NCI-H128 (cell line): ENCODE results near the gene KLHL22.
"Not testable (repeated sequence)": the region's sequence is repeated elsewhere in the genome, so short reads cannot be mapped to it uniquely, and the experiment has no call there.

Source experiments
- DNase-seq: peaks from one replicate; lab custom pipeline; 2025; ENCODE audit not compliant: unreplicated experiment; lab: John Stamatoyannopoulos, UW

KLHL22 gene

GRCh38 chr22:20504293-20504922 is 8.8 kb upstream of the KLHL22 start:
- DNase-seq: not testable (repeated sequence)

GRCh38 chr22:20503816-20504215 is 8.2 kb upstream of the KLHL22 start:
- DNase-seq: no peak

- DNase-seq: no peak
Observed at GRCh38 chr22:20499769-20500168, 4.2 kb upstream of the KLHL22 start.

GRCh38 chr22:20498913-20499312 is 3.3 kb upstream of the KLHL22 start:
- DNase-seq: no peak

- DNase-seq: no peak
Observed at GRCh38 chr22:20497426-20497825, 1.8 kb upstream of the KLHL22 start.

- DNase-seq: peak; percentile 70
Observed at GRCh38 chr22:20495861-20496681, 476 bp upstream of the KLHL22 start.

GRCh38 chr22:20491346-20491745 is 4.2 kb downstream of the KLHL22 start:
- DNase-seq: no peak

- no peak for DNase-seq
Observed at GRCh38 chr22:20490941-20491307, 4.7 kb downstream of the KLHL22 start.

GRCh38 chr22:20490183-20490940 is 5.2 kb downstream of the KLHL22 start:
- DNase-seq: no peak

GRCh38 chr22:20488946-20489345 is 6.6 kb downstream of the KLHL22 start:
- no peak for DNase-seq

- no peak for DNase-seq
Observed at GRCh38 chr22:20487715-20488114, 7.9 kb downstream of the KLHL22 start.

- DNase-seq: no peak
Observed at GRCh38 chr22:20486229-20486628, 9.4 kb downstream of the KLHL22 start.

GRCh38 chr22:20484948-20485683 is 10.5 kb downstream of the KLHL22 start:
- DNase-seq: no peak

- DNase-seq: no peak
Observed at GRCh38 chr22:20483771-20484170, 11.8 kb downstream of the KLHL22 start.

GRCh38 chr22:20483143-20483506 is 12.5 kb downstream of the KLHL22 start:
- not testable (repeated sequence) for DNase-seq

- no peak for DNase-seq
Observed at GRCh38 chr22:20479612-20480196, 15.9 kb downstream of the KLHL22 start.

GRCh38 chr22:20478059-20478458 is 17.5 kb downstream of the KLHL22 start:
- not testable (repeated sequence) for DNase-seq

GRCh38 chr22:20475569-20475968 is 20.0 kb downstream of the KLHL22 start:
- DNase-seq: not testable (repeated sequence)

GRCh38 chr22:20475115-20475436 is 20.5 kb downstream of the KLHL22 start:
- no peak for DNase-seq

- DNase-seq: no peak
Observed at GRCh38 chr22:20472629-20473442, 22.8 kb downstream of the KLHL22 start.
